Psoas muscle (tissue), 8 donors: ENCODE results near the gene MEIS2. TPM values are rescaled to one million over a fixed set of nuclear protein-coding genes. Genes with fewer than 3 reads are reported as not detected.
"Not testable (repeated sequence)": the region's sequence is repeated elsewhere in the genome, so short reads cannot be mapped to it uniquely, and the experiment has no call there.

ENCODE experiments used
- ATAC-seq, 4 donors: fragments of 200-7000 bp; cut with Tn5 transposase; one replicate each; pipeline ENCODE4 v1.9.1; 2020; ENCODE audit warnings: moderate library complexity in 3 of 4, mild to moderate bottlenecking in 2 of 4
- DNase-seq, 2 donors: peaks; one replicate each; pipeline ENCODE4 v3.0.0-alpha.2; 2020
- H3K27ac ChIP-seq: fragments of 200-600 bp; one replicate; pipeline ENCODE4 v1.8.0; 2022
- H3K27me3 ChIP-seq, 3 donors: fragments of 200-600 bp in 1 of 3; one replicate each; pipeline versions ENCODE4 v1.6.1 to v1.8.0; 2013 to 2022; ENCODE audit warnings: low read length in 2 of 3, mild to moderate bottlenecking in 2 of 3, moderate library complexity in 1 of 3; ENCODE audit not compliant: insufficient read depth in 3 of 3
- H3K36me3 ChIP-seq, 2 donors: fragments of 200-600 bp in 1 of 2; one replicate each; pipeline versions ENCODE4 v1.6.1 to v1.8.0; 2013 to 2022; ENCODE audit warnings: low read depth in 1 of 2, mild to moderate bottlenecking in 1 of 2, moderate library complexity in 1 of 2; ENCODE audit not compliant: insufficient read depth in 1 of 2
- H3K4me1 ChIP-seq: fragments of 200-600 bp; one replicate; pipeline ENCODE4 v1.8.0; 2022
- H3K4me3 ChIP-seq: fragments of 200-600 bp; one replicate; pipeline ENCODE4 v1.8.0; 2022; ENCODE audit warnings: mild to moderate bottlenecking
- H3K9me3 ChIP-seq: fragments of 200-600 bp; one replicate; pipeline ENCODE4 v1.8.0; 2022
- WGBS, 3 donors: extraction: QIAGEN DNeasy Blood & Tissue Kit; methylation state at CpG; one replicate each; pipeline versions ENCODE4 v1.1.6 to v1.1.7; 2013; 5-methylcytosine and 5-hydroxymethylcytosine counted together
- intact Hi-C, 2 donors: fragments of 100-400 bp; cut with DNase I; formaldehyde crosslinking; loops; one replicate each; pipeline versions ENCODE4 v1.11.0 to v1.14.2; 2022
- polyA plus RNA-seq, 3 donors: library from polyadenylated mRNA; stranded (reverse); fragments of 200-250 nt; gene quantifications; one replicate each; pipeline ENCODE4 v1.2.3, GENCODE V29; 2013
- total RNA-seq, 4 donors: library from RNA; stranded (reverse); fragmentation: NEBNext Ultra II Directional in 2 of 4; extraction: Animal tissue kit (Norgen Biotek cat#: 25700) in 2 of 4; gene quantifications; one replicate each; pipeline versions ENCODE4 v1.2.1 to v1.2.4, GENCODE V29; 2021 to 2023
- TF ChIP-seq, protein P1 (sequence below): fragments of 200-600 bp; IDR thresholded peaks from one replicate; pipeline ENCODE4 v1.8.0; 2022; ENCODE audit warnings: antibody characterized with exemption
- donor health status: healthy with polysubstance abuse.
- donor health status: DM: no; HTN: no; CAD: no; lungs with moderate emphysema.
- donor health status: Bipolar disorder and iron deficiency.
- donor health status: healthy.
- donor health status: DM: yes; HTN: yes; CAD: no.
- donor health status: DM: no; HTN: no; CAD: no.
- donor health status: DM: no; HTN: no; CAD: no.
- donor health status: DM: yes; HTN: yes; CAD: no.

The MEIS2 gene
- total and polyA plus RNA-seq, 7 donors, result 0.42 to 24.3 (median 1.9) TPM

DNA sequence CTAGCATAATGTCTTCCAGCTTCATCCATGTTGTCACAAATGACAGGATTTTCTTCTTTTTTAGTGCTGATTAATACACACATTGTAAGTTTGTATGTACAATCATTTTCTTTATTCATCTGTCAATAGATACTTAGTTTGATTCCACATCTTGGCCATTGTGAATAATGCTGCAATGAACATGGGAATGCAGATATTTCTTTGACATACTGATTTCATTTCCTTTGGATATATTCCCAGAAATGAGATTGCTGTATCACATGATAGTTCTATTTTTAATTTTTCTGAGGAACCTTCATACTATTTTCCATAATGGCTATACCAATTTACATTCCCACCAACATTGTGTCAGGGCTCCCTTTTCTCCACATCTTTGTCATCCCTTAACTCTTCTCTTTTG lies 117.9 kb downstream of the MEIS2 start:
- H3K4me1 ChIP-seq, result no peaks in the 10 kb centered on the region
- DNase-seq (no peak), ATAC-seq (no peak)
- no peak overlapping the region for H3K4me3 ChIP-seq
- TF ChIP-seq, protein P1, sequence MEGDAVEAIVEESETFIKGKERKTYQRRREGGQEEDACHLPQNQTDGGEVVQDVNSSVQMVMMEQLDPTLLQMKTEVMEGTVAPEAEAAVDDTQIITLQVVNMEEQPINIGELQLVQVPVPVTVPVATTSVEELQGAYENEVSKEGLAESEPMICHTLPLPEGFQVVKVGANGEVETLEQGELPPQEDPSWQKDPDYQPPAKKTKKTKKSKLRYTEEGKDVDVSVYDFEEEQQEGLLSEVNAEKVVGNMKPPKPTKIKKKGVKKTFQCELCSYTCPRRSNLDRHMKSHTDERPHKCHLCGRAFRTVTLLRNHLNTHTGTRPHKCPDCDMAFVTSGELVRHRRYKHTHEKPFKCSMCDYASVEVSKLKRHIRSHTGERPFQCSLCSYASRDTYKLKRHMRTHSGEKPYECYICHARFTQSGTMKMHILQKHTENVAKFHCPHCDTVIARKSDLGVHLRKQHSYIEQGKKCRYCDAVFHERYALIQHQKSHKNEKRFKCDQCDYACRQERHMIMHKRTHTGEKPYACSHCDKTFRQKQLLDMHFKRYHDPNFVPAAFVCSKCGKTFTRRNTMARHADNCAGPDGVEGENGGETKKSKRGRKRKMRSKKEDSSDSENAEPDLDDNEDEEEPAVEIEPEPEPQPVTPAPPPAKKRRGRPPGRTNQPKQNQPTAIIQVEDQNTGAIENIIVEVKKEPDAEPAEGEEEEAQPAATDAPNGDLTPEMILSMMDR, result no peak
- no peaks in the 10 kb centered on the region for H3K27me3 ChIP-seq
- H3K9me3 ChIP-seq, result peaks cover 16% of the 10 kb centered on the region
- no peak overlapping the region for H3K27ac ChIP-seq
- intact Hi-C loops, result no loop called here
- H3K36me3 ChIP-seq, result no peaks in the 10 kb centered on the region

DNA sequence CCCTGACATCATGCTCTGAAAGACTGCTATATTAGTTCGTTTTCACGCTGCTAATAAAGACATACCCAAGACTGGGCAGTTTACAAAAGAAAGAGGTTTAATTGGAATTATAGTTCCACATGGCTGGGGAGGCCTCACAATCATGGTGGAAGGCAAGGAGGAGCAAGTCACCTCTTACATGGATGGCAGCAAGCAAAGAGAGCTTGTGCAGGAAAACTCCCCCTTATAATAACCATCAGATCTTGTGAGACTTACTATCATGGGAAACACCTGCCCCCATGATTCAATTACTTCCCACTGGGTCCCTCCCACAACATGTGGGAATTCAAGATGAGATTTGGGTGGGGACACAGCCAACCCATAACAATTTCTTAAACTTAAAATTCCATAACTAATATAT lies 120.1 kb downstream of the MEIS2 start:
- DNase-seq, ATAC-seq, H3K4me1 ChIP-seq, H3K36me3 ChIP-seq, intact Hi-C loops, H3K27me3 ChIP-seq, H3K4me3 ChIP-seq, H3K27ac ChIP-seq: not testable (repeated sequence)
- 91 to 96% (median 94%) methylated on average over 2 of the region's 2 CpGs for WGBS, 3 donors
- peaks cover 16% of the 10 kb centered on the region for H3K9me3 ChIP-seq

DNA sequence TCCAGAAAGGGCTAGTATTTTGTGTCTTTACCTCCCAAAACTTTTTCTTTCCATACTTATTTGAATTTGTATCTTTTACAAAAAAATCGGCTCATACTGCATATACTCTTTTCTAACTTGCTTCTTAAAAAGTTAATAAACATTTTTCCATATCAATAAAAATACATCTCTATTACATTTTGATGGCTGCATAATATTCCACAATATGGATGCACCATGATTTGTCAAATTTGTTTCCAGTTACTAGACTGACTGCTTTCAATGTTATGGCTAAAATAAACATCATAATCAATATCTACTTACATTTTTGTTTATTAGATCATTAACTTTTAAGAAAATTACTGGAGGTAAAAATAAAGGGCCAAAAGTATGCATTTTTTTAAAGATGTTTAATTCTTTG lies 121.7 kb downstream of the MEIS2 start:
- Histone ChIP-seq H3K9me3 (peaks cover 3% of the 10 kb centered on the region), H3K27me3 (no peaks in the 10 kb centered on the region), H3K4me1 (no peaks in the 10 kb centered on the region), H3K36me3 (no peaks in the 10 kb centered on the region), H3K4me3 (no peak overlapping the region), H3K27ac (no peak overlapping the region)
- TF ChIP-seq, protein P1, result no peak
- DNase-seq (no peak), ATAC-seq (no peak)
- intact Hi-C loops, result no loop called here
- WGBS, 3 donors, result 82 to 98% (median 93%) methylated on average over 1 of the region's 1 CpG

DNA sequence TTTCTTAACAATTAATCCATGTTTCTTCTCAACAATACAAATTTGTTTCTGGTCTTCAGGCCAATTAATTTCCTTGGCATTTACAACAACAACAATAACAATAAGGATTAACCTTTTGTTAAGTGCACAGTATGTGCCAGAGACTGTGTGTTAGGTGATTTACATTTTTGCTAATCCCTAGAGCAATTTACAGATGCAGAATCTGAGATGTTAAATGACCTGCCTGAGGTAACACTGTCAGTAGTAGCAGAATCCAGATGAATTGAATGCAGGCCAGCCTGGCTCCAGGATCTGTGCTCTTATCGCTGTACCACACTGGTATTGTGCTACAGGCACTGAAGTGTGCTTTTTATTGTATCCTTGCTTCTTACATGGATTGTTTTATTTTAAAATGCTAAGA lies 122.2 kb downstream of the MEIS2 start:
- no peak for ATAC-seq
- H3K9me3 ChIP-seq, result no peaks in the 10 kb centered on the region
- intact Hi-C loops, result no loop called here
- no peak overlapping the region for H3K27ac ChIP-seq
- no peaks in the 10 kb centered on the region for H3K4me1 ChIP-seq
- WGBS, 3 donors, result 88 to 95% (median 95%) methylated on average over 1 of the region's 1 CpG
- no peak for DNase-seq
- no peak overlapping the region for H3K4me3 ChIP-seq
- TF ChIP-seq, protein P1, result no peak
- no peaks in the 10 kb centered on the region for H3K36me3 ChIP-seq
- H3K27me3 ChIP-seq, result no peaks in the 10 kb centered on the region

DNA sequence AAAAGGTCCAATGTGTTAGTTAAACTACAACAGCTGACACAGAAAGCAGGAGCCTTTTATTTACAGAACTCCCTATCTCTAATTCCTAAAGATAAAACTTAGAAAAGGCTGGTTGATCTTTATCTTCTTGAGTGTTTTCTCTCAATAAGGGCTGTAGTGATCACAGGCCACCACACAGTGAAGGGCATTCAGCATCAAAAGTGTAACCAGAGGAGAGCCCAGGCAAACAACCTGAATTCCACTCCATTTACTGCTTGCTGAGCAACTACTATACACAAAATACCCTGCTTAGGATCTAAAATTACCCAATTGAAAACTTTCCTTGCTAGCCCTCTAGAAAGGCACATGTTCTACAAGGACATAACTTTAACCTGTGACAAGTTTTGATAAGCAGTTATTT lies 122.7 kb downstream of the MEIS2 start:
- TF ChIP-seq, protein P1, result no peak
- DNase-seq (no peak), ATAC-seq (no peak)
- Histone ChIP-seq H3K27ac (no peak overlapping the region), H3K36me3 (no peaks in the 10 kb centered on the region), H3K27me3 (no peaks in the 10 kb centered on the region), H3K4me3 (no peak overlapping the region), H3K4me1 (no peaks in the 10 kb centered on the region), H3K9me3 (no peaks in the 10 kb centered on the region)
- intact Hi-C loops, result no loop called here
